Measurements from ENCODE around the gene C3orf18.

Gene C3orf18

GRCh38 chr3:50567386-50568167, at the start of gene C3orf18:
Gene C3orf18 (minus strand): TSS chr3:50567747. CDS start chr3:50565699, 2,048 bp downstream.
- DNase-seq: peak; percentile 96

- peak; percentile 94 for DNase-seq
These were observed 49.2 kb upstream of the C3orf18 start for GRCh38 chr3:50616770-50617095.

GRCh38 chr3:50616003-50616769, 48.6 kb upstream of the C3orf18 start:
- DNase-seq: peak; percentile 84

GRCh38 chr3:50615190-50615589, 47.6 kb upstream of the C3orf18 start:
- no peak for DNase-seq

- DNase-seq: no peak
These were observed 45.7 kb upstream of the C3orf18 start for GRCh38 chr3:50612970-50613846.

- no peak for DNase-seq
These were observed 44.8 kb upstream of the C3orf18 start for GRCh38 chr3:50612234-50612882.

GRCh38 chr3:50611464-50612233, 44.1 kb upstream of the C3orf18 start, which contains the start of gene CISH:
Gene CISH (minus strand): TSS chr3:50611774. CDS start chr3:50611650, 124 bp downstream.
- DNase-seq: peak; percentile 98

GRCh38 chr3:50610992-50611463, 43.5 kb upstream of the C3orf18 start:
- no peak for DNase-seq

GRCh38 chr3:50610181-50610971, 42.8 kb upstream of the C3orf18 start:
- peak; percentile 82 for DNase-seq

GRCh38 chr3:50609763-50610085, 42.2 kb upstream of the C3orf18 start:
- no peak for DNase-seq

- DNase-seq: no peak
These were observed 41.7 kb upstream of the C3orf18 start for GRCh38 chr3:50609071-50609762.

- no peak for DNase-seq
These were observed 40.7 kb upstream of the C3orf18 start for GRCh38 chr3:50608278-50608677.

- no peak for DNase-seq
These were observed 39.9 kb upstream of the C3orf18 start for GRCh38 chr3:50607271-50608091.

- DNase-seq: peak; percentile 55
These were observed 39.0 kb upstream of the C3orf18 start for GRCh38 chr3:50606596-50606995.

GRCh38 chr3:50605901-50606326, 38.4 kb upstream of the C3orf18 start:
- DNase-seq: no peak

- DNase-seq: no peak
These were observed 37.4 kb upstream of the C3orf18 start for GRCh38 chr3:50604628-50605588.

GRCh38 chr3:50604110-50604621, 36.6 kb upstream of the C3orf18 start:
- DNase-seq: no peak
